ENCODE data around the gene HSPD1.
A peak's percentile ranks its signal among the peaks of the same experiment; 100 is the strongest.

Gene HSPD1

DNA sequence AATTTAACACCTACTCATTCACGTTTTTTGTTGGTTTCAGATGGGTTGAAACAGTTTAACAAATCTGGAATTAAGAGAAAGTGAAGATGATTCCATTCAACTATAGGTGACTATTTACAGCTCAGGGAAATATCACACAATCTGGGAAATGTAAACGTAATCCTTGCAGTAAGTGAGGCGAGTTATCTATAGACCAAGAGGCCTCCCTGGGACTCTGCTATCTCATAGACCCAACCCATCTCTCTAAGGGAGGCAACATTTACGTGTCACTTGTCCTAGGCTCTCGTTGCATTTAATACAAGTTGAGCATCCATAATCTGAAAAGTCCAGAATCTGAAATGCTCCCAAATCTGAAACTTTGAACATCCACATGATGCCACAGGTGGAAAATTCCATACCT, 14.3 kb upstream of the HSPD1 start:
- no peaks in the 10 kb centered on the region for H3K4me1 ChIP-seq (ENCODE audit: control insufficient read depth, insufficient read depth, low read length)

DNA sequence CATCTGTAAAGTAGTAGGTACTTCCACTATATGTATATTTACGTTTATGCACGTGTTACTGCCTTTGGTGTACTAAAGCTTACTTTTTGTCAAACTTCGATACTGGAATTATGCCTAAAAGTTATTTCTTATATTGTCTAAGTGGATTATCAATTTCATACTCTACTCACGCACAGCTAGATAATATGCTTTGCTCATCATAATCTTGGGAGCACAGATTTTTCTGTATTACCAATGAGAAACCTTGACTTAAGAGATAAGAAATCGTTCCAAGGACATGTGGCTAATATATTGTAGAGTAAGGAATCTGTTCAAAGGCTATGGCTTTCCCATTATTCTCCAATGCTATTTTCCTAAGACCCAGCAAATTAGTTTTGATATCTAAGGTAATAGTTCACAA, 7.0 kb upstream of the HSPD1 start:
- Histone ChIP-seq H3K36me3 (ENCODE audit: control insufficient read depth, insufficient read depth, low read length) (peaks cover 7% of the 10 kb centered on the region), H3K4me1 (ENCODE audit: control insufficient read depth, insufficient read depth, low read length) (peaks cover 2% of the 10 kb centered on the region), H3K4me3 (ENCODE audit: low read depth, low read length) (no peak overlapping the region), H3K9ac (ENCODE audit: low read depth, low read length) (no peak overlapping the region), H3K27me3 (ENCODE audit: control insufficient read depth, insufficient read depth, low read length) (no peaks in the 10 kb centered on the region), H3K9me3 (ENCODE audit: control insufficient read depth, insufficient read depth, low read length) (no peaks in the 10 kb centered on the region)

More for the DNA sequence above, 14.3 kb upstream of the HSPD1 start:
- Histone ChIP-seq H3K9ac (ENCODE audit: low read depth, low read length) (no peak overlapping the region), H3K27me3 (ENCODE audit: control insufficient read depth, insufficient read depth, low read length) (no peaks in the 10 kb centered on the region), H3K9me3 (ENCODE audit: control insufficient read depth, insufficient read depth, low read length) (no peaks in the 10 kb centered on the region), H3K36me3 (ENCODE audit: control insufficient read depth, insufficient read depth, low read length) (no peaks in the 10 kb centered on the region), H3K4me3 (ENCODE audit: low read depth, low read length) (no peak overlapping the region)

DNA sequence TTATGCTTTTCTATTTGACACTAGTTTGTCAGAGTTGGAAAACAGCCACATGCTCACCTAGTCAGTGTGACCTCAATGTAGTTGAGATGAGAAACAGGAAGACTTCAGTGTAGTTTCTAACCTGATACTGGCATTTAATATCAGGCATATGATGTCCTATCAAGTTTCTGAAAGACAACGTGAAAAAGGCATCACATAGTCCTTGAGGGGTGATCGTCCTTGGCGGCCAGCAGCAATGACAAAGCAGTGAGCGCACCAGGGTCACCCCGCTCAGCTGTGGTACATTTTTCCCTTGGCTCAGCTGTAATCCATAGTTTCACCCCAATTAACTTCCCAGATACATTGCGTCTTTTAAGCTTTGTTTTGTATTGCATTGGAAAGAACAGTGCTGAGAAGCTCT, 4.9 kb upstream of the HSPD1 start:
- Histone ChIP-seq H3K9me3 (ENCODE audit: control insufficient read depth, insufficient read depth, low read length) (no peaks in the 10 kb centered on the region), H3K36me3 (ENCODE audit: control insufficient read depth, insufficient read depth, low read length) (peaks cover 7% of the 10 kb centered on the region), H3K4me3 (ENCODE audit: low read depth, low read length) (no peak overlapping the region), H3K27me3 (ENCODE audit: control insufficient read depth, insufficient read depth, low read length) (no peaks in the 10 kb centered on the region), H3K9ac (ENCODE audit: low read depth, low read length) (no peak overlapping the region), H3K4me1 (ENCODE audit: control insufficient read depth, insufficient read depth, low read length) (peaks cover 2% of the 10 kb centered on the region)

DNA sequence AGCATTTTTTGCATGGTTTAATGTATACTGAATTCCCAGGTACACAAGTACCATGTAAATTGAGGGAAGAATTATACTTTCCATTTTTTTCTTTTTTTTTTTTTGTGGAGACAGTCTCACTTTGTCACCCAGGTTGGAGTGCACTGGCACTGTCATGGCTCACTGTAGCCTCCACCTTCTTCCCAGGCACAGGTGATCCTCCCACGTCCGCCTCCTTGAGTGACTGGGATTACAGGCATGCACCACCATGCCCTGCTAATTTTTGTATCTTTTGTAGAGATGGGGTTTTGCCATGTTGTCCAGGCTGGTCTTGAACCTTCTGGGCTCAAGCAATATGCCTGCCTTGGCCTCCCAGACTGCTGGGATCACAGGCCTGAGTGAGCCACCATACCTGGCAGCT, 4.4 kb upstream of the HSPD1 start:
- Histone ChIP-seq H3K4me1 (ENCODE audit: control insufficient read depth, insufficient read depth, low read length) (peaks cover 2% of the 10 kb centered on the region), H3K9me3 (ENCODE audit: control insufficient read depth, insufficient read depth, low read length) (no peaks in the 10 kb centered on the region), H3K36me3 (ENCODE audit: control insufficient read depth, insufficient read depth, low read length) (peaks cover 11% of the 10 kb centered on the region), H3K27me3 (ENCODE audit: control insufficient read depth, insufficient read depth, low read length) (no peaks in the 10 kb centered on the region), H3K4me3 (ENCODE audit: low read depth, low read length) (no peak overlapping the region), H3K9ac (ENCODE audit: low read depth, low read length) (no peak overlapping the region)

DNA sequence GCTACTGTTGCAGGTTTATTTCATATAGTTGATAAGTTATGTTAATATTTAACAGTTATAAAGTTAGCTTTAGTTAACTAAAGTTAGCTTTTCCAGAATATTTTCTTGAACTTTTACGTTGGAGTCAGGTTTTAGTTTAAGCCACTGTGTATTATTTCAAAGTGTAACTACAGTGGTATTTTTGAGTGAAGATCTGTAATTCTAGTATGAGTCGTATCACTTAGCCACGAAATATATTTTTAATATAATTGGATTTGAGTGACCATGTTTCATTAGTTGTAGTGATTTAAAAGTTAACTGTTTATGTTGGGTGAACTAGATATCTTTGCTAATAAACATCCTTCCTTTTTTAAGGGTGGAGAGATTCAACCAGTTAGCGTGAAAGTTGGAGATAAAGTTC, 3.0 kb upstream of the HSPD1 start:
- H3K36me3 ChIP-seq (ENCODE audit: control insufficient read depth, insufficient read depth, low read length) = peaks cover 15% of the 10 kb centered on the region
- H3K9ac ChIP-seq (ENCODE audit: low read depth, low read length) = no peak overlapping the region

DNA sequence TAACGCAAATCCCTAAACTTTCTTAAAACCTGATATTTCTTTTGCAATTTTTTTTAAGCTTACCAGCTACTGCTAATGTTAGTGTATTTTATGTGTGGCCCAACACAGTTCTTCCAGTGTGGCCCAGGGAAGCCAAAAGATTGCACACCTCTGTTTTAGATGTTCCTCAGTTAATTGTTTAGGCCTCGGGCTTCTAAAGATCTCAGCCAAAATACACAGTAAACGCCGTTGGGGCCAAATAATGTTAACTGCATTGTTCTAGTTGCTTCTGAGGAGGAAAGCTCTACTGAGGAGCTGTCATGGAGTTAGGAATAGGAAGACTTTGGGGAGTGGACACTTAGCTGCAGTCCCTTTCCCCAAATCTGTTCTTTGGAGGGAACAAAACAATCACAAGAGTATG, 2.6 kb upstream of the HSPD1 start:
- Histone ChIP-seq H3K4me1 (ENCODE audit: control insufficient read depth, insufficient read depth, low read length) (peaks cover 5% of the 10 kb centered on the region), H3K36me3 (ENCODE audit: control insufficient read depth, insufficient read depth, low read length) (peaks cover 17% of the 10 kb centered on the region), H3K9ac (ENCODE audit: low read depth, low read length) (peak overlapping the region; percentile 38), H3K9me3 (ENCODE audit: control insufficient read depth, insufficient read depth, low read length) (no peaks in the 10 kb centered on the region), H3K4me3 (ENCODE audit: low read depth, low read length) (peak overlapping the region; percentile 86), H3K27me3 (ENCODE audit: control insufficient read depth, insufficient read depth, low read length) (no peaks in the 10 kb centered on the region)

More for the DNA sequence above, 3.0 kb upstream of the HSPD1 start:
- peaks cover 3% of the 10 kb centered on the region for H3K4me1 ChIP-seq (ENCODE audit: control insufficient read depth, insufficient read depth, low read length)
- H3K27me3 ChIP-seq (ENCODE audit: control insufficient read depth, insufficient read depth, low read length) = no peaks in the 10 kb centered on the region
- H3K9me3 ChIP-seq (ENCODE audit: control insufficient read depth, insufficient read depth, low read length) = no peaks in the 10 kb centered on the region
- no peak overlapping the region for H3K4me3 ChIP-seq (ENCODE audit: low read depth, low read length)

DNA sequence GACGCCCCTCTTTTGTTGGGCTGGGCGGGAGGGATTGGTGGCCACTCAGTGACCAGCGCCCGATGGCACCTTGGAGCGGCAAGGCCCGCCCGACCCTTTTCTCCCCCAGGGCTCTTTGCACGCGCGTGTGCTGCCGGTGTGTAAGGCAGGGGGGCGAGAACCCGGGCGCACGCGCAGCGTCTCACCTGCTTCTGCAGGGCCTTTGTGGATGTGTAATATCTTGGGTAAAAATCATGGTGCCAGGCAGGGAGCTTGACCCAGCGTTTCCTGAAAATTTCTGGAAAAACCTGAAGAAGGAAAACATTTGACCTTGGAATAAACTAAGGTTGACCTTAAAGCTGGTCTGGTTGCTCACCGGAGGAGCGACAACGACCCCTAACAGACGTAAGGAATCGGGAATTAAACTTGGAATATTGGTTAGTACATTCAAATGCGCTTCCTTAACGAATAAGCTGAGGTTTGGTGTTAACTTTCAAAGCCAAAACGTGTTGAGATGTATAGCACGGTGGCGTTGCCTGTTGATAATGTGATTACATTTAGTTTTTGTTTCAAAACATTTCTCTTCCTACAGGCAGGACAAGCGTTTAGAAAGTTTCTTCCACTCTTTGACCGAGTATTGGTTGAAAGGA, 977 bp upstream of the HSPD1 start:
- Histone ChIP-seq H3K27me3 (ENCODE audit: control insufficient read depth, insufficient read depth, low read length) (no peaks in the 10 kb centered on the region), H3K9me3 (ENCODE audit: control insufficient read depth, insufficient read depth, low read length) (no peaks in the 10 kb centered on the region), H3K4me1 (ENCODE audit: control insufficient read depth, insufficient read depth, low read length) (peaks cover 5% of the 10 kb centered on the region), H3K9ac (ENCODE audit: low read depth, low read length) (peak overlapping the region; percentile 97), H3K36me3 (ENCODE audit: control insufficient read depth, insufficient read depth, low read length) (peaks cover 22% of the 10 kb centered on the region), H3K4me3 (ENCODE audit: low read depth, low read length) (peak overlapping the region; percentile 86)

DNA sequence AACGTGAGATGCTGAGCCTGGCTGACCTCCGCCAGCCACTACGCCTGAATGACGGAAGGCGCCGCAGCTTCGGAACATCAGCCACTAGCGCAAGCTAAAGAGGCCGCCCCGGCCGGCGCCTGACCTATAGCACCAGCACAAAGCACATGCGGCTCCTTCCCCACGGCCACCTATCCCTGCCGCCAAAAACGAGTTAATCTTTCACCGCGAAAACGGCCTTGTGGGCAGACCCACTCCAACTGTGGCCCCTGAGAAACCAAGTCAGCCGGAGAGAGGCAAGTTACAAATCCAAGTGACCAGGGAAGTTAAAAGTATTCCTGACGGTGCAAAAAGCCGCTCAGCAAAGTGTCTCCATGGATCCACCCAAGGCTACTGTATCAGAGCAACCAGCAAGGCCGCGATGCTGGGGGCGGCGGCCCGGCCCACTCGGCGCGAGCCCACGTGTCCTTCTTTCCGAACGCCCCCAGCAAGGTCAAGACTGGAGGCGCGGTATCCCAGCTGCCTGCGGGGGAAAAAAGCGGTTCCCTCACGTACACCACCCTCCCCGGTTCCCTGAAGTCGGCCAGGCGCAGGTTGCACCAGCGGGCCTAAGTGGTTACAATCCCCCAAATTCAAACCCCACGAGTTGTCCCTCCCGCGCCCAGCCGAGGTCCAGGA, 575 bp downstream of the HSPD1 start:
- Histone ChIP-seq H3K9ac (ENCODE audit: low read depth, low read length) (peak overlapping the region; percentile 93), H3K4me3 (ENCODE audit: low read depth, low read length) (peak overlapping the region; percentile 86), H3K9me3 (ENCODE audit: control insufficient read depth, insufficient read depth, low read length) (no peaks in the 10 kb centered on the region), H3K27me3 (ENCODE audit: control insufficient read depth, insufficient read depth, low read length) (no peaks in the 10 kb centered on the region), H3K4me1 (ENCODE audit: control insufficient read depth, insufficient read depth, low read length) (peaks cover 5% of the 10 kb centered on the region), H3K36me3 (ENCODE audit: control insufficient read depth, insufficient read depth, low read length) (peaks cover 30% of the 10 kb centered on the region)

DNA sequence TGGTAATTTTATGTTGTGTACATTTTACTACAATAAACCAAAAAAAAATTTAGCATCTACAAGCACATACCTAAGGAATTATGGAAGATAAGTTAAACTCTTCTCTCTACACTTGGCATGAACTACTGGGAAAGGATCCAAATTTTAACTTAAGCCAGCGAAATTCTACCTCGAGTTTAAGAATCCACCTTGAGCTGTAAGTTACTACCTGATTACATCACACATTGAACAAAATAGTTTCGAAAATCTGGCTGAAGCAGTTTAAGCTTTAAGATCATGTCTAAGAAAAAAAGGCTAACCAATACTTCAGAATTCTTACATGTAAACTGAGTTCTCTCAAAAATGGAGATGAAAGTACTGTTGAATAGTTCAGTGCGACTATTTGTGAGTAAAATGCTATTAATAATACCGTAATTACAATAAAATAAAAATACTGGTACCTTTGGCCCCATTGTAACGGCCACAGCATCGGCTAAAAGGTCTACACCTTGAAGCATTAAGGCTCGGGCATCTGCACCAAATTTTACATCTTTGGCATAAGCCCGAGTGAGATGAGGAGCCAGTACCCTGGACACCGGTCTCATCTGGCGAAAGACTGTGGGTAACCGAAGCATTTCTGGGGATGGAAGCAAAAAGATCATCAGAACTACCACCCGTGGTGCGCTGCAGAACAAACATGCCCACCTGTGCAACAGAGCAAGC, 1.3 kb downstream of the HSPD1 start:
- Histone ChIP-seq H3K27me3 (ENCODE audit: control insufficient read depth, insufficient read depth, low read length) (no peaks in the 10 kb centered on the region), H3K4me1 (ENCODE audit: control insufficient read depth, insufficient read depth, low read length) (peaks cover 5% of the 10 kb centered on the region), H3K36me3 (ENCODE audit: control insufficient read depth, insufficient read depth, low read length) (peaks cover 25% of the 10 kb centered on the region)

DNA sequence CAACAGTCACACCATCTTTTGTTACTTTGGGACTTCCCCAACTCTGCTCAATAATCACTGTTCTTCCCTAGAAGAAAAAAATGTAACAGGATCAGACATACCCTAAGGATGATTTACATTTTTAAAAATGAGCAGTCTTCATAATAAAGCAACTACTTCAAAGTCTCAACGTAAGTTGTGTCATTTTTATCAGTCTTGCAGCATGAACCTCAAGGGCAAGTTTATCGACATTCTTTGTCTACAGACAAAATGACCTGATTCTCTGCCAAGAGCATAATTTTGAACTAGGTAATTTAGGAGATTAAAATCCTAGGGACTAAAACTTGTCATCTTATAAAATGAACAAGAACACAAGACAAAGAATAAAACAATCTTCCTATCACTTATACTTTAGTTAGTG, 2.3 kb downstream of the HSPD1 start:
- H3K9ac ChIP-seq (ENCODE audit: low read depth, low read length) = no peak overlapping the region
- H3K9me3 ChIP-seq (ENCODE audit: control insufficient read depth, insufficient read depth, low read length) = no peaks in the 10 kb centered on the region
- peak overlapping the region; percentile 86 for H3K4me3 ChIP-seq (ENCODE audit: low read depth, low read length)
- no peaks in the 10 kb centered on the region for H3K27me3 ChIP-seq (ENCODE audit: control insufficient read depth, insufficient read depth, low read length)
- H3K4me1 ChIP-seq (ENCODE audit: control insufficient read depth, insufficient read depth, low read length) = peaks cover 5% of the 10 kb centered on the region
- peaks cover 35% of the 10 kb centered on the region for H3K36me3 ChIP-seq (ENCODE audit: control insufficient read depth, insufficient read depth, low read length)

More for the DNA sequence above, 1.3 kb downstream of the HSPD1 start:
- Histone ChIP-seq H3K9me3 (ENCODE audit: control insufficient read depth, insufficient read depth, low read length) (no peaks in the 10 kb centered on the region), H3K9ac (ENCODE audit: low read depth, low read length) (peak overlapping the region; percentile 93), H3K4me3 (ENCODE audit: low read depth, low read length) (peak overlapping the region; percentile 86)

DNA sequence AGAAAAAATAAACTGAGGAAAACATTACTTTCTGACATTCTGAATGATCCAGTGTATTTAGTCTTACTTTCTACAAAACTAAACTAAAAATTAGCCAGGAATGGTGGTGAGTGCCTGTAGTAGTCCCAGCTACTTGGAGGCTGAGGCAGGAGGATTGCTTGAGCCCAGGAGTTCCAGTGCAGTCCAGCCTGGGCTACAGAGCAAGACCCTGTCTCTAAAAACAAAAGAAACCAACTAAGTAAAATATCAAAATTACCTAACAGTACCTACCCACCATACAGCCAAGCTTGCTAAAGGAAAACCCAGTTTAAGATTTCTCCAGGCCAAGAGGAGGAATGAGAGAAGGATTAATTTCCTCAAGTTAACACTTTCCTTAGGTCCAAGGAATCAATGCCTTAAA, 2.9 kb downstream of the HSPD1 start:
- Histone ChIP-seq H3K4me1 (ENCODE audit: control insufficient read depth, insufficient read depth, low read length) (peaks cover 2% of the 10 kb centered on the region), H3K9me3 (ENCODE audit: control insufficient read depth, insufficient read depth, low read length) (no peaks in the 10 kb centered on the region), H3K4me3 (ENCODE audit: low read depth, low read length) (peak overlapping the region; percentile 10), H3K36me3 (ENCODE audit: control insufficient read depth, insufficient read depth, low read length) (peaks cover 42% of the 10 kb centered on the region), H3K9ac (ENCODE audit: low read depth, low read length) (no peak overlapping the region), H3K27me3 (ENCODE audit: control insufficient read depth, insufficient read depth, low read length) (no peaks in the 10 kb centered on the region)

Data from iPS-15b (cell line).